Measurements from ENCODE around the gene HAPLN1.

Gene HAPLN1

GRCh38 chr5:83715236-83716065 lies 5.2 kb downstream of the HAPLN1 start:
- no peak for DNase-seq

GRCh38 chr5:83714810-83715209 lies 5.8 kb downstream of the HAPLN1 start:
- DNase-seq: no peak

DNA sequence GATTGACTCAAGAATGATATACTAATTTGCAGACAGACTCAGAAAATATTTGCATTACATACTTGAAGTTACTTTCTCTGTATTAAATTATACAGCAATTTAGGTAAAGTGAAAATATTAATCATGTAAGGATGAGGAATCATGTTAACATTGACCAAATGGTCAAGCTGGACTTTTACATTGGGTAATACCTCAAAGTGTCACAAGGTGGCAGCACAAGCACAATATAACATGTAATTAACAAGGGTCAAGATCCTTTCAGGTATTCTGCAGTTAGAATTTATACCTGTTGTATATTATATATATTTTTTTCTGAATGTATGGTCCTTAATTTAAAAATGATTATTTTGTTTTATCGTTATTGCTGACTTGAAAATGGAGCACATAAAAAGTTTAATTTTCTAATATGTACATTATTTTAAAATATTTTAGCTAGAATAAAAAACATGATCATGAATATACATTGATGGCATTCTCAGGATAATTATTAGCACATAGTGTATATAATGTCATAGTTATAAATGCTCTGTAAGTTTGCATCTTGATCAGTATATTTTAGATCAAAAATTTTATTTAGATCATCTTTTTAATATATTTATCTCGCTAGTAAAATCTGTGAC lies 8.6 kb downstream of the HAPLN1 start:
- DNase-seq: no peak

DNA sequence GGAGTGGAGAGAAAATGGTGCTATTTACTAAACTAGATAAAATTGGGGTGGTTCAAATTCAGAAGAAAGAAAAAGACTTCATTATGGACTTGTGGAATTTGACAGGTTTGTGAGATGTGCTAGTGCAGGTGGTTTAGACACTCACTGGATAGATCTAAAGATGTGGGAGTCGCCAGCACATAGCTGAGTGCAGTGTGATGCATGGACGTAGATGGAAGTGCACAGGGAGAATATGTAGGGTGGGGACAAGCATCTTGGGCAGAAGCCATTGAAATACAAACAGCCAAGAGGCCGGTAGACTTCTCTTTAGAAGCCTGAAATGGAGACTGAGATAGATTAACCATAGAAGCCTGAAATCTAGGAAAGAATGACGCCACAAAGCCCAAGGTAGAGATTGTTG lies 10.7 kb downstream of the HAPLN1 start:
- no peak for DNase-seq

GRCh38 chr5:83708170-83708569 lies 12.5 kb downstream of the HAPLN1 start:
- DNase-seq: no peak

GRCh38 chr5:83703059-83703458 lies 17.6 kb downstream of the HAPLN1 start:
- no peak for DNase-seq

DNA sequence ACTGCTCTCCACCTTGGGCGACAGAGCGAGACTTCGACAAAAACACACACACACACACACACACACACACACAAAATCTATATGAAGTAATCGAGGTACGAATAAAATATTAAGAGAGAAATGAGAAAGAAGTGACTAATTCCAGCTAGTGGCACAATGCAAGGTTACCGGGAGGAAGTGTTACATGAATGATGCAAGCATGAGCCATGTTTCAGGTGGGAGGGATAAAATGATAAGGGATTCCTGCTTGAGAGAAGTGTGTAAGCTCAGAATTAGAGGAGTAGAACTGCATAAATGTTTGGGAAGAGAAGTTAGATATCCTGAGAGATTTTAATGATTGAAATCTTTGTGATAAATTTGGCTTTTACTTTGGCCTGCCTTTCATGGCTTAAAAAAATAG lies 18.8 kb downstream of the HAPLN1 start:
- no peak for DNase-seq

DNA sequence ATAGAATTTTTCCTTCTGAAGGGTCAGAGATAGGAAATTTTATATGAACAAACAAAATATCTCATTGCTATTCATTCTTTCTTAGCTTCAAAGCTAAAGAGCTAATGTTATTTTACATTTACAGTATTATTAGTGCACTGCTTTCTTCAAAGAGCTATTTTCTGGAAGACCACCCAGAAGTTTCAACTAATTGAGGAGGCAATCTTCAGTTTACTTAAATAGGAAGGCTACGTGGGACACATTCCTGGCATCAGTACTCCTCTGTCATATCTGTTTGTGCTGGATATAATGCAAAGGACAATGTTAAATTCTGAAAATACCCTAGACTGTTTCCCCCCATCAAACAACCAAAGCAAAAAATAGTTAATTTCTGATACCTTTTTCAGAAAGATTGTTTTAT lies 30.8 kb downstream of the HAPLN1 start:
- DNase-seq: no peak

DNA sequence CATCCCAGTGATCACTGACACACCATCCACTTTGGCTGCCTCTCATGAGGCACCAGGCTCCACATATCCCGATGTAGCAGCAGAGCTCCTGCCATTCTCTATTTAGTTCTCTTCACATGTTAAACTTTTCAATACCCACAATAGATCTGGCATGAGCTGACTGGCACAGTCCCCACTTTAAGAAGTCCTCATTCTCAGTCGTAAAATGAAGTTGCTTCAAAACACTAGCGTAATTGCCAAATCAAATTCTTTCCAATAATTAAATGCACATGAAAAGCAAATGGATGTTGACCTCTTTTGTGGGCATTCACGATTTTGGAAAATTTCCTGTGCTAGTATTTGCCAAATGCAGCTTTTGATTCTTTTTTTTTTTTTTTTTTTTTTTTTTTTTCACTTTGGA lies 32.4 kb downstream of the HAPLN1 start:
- DNase-seq: no peak

DNA sequence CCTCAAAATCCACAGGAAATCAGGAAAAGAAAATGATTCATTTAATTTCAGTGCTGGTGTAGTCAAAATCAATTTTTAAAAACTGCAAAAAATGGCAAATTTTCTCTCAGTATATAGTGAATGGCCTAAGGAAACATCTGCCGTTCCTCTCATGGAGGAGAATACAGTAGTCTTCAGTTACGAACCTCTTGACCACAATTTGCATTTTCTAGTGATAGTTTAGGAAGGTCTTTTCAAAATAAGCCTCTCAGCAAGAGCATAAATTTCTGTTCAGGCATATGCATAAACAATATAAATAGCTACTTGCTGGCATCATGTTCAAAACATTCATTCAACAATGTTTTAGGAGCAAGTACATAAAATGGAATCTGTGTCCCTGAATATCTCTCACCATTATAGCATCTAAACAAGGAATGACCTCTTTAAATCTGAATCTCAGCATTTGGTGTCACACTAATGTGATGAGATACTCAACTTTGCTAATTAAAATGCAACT lies 33.5 kb downstream of the HAPLN1 start:
- DNase-seq: no peak

- DNase-seq: no peak
Observed at GRCh38 chr5:83686251-83686650, 34.4 kb downstream of the HAPLN1 start.

- no peak for DNase-seq
Observed at GRCh38 chr5:83683836-83684235, 36.8 kb downstream of the HAPLN1 start.

- DNase-seq: no peak
Observed at GRCh38 chr5:83672646-83673045, 48.0 kb downstream of the HAPLN1 start.

- no peak for DNase-seq
Observed at GRCh38 chr5:83672158-83672557, 48.5 kb downstream of the HAPLN1 start.

DNA sequence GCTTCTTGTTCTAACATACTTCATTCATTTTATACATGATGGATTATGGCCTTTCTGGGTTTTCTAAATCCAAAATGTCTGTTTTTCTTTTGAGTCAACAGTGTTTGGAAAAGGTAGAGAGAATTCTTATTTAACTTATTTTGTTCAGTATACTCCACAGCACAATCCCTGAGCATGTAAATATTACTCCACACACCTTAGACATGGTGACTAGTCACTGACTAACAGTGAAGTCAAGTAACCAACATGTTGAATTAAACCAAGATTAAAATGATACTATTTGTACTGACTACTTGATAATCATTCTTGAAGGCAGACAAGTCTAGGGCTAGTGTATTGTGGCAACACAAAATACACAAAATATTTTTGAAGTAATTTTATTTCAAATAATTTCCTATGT lies 55.0 kb downstream of the HAPLN1 start:
- no peak for DNase-seq

DNA sequence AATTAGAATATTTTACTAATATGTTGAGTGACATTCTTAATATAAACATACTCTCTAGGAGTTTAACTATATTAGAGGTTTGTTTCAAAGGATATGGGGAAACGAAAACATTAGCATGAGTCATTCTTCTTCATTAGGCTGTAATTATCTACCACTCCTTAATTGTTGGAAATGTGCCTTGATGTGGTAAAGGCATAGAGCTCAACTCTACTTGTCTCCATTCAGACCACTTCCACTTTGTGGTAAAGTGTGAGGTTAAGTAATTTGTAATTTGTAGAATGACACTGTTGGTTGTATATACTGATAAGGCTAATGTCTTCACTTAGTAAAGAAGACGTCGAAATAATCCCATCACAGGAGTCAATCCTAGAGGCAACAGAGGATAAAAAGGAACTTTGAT lies 58.1 kb downstream of the HAPLN1 start:
- no peak for DNase-seq

DNA sequence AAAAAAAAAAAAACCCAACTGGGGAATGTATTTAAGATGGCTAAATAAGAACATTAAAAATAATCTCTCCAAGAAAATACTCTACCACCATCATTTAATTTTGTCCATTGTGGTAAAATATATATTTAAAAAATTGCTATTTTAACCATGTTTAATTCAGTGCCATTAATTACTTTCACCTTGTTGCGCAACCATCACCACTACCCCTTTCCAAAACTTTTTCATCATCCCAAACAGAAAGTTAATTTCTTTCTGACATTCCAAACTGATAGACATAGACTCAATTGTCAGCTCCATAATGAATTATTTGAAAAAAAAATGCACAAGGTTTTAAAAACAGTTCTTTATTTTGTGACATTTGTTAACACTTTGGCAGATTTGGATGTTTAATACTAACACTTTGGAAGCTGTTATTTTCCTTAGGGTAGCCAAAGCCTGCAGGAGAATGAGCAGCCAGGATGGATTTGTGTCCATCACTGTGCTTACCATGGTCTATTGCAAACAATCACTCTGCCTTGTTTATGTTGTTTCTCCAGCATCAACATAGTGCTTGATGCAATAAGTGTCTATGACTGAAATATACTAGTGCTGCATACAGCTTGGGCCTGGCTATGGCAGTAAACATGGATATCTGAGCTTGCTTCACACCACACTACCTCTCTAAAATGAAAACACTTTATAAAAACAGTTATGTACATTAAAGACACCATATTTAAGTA lies 62.7 kb downstream of the HAPLN1 start:
- no peak for DNase-seq

GRCh38 chr5:83654427-83654994 lies 66.1 kb downstream of the HAPLN1 start:
- DNase-seq: no peak

- no peak for DNase-seq
Observed at GRCh38 chr5:83653669-83654068, 67.0 kb downstream of the HAPLN1 start.

GRCh38 chr5:83645936-83646335 lies 74.7 kb downstream of the HAPLN1 start:
- no peak for DNase-seq

- DNase-seq: no peak
Observed at GRCh38 chr5:83644301-83644700, 76.4 kb downstream of the HAPLN1 start.

DNA sequence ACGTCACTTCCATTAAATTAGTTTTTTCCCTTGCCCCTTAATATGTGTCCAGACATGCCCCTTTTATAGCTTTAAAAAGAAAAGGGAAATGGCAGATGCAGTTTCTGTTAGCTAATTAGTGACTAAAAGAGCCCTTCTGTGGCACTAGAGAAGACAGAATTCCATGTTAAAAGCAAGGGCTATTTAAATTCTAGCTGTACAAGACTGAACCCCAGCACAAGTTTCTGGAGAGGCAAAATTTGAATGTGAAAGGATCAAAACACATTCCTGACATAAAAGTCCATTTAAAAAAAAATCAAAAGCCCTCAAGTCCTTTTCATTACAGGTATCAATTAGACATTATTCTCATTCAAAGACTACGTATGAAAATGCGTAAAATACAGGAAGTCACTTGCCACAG lies 78.7 kb downstream of the HAPLN1 start:
- no peak for DNase-seq

DNA sequence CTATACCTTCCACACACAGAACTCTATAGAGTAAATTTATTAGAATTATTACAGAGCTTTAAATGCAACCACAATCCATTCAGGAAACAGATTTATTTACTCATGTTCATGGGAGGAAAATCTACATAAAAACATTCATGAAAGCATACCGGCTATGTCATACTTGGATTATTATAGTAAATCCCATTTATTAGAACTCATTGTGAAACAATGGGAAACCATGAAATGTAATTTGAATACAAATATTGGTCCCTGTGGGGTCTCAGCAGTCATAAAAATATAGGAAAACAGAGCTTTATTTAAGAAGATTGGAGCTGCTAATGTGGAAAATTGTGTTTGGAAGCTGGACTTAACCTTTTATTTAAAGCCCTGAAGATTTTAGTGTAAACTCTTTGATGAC lies 80.7 kb downstream of the HAPLN1 start:
- no peak for DNase-seq

- DNase-seq: no peak
Observed at GRCh38 chr5:83636156-83636555, 84.5 kb downstream of the HAPLN1 start.

Measured in activated T-cell treated with anti-CD3 and anti-CD28 coated beads for 4 hours (primary cell).